ENCODE data around the gene NFATC1.
"Not testable (repeated sequence)": the region's sequence is repeated elsewhere in the genome, so short reads cannot be mapped to it uniquely, and the experiment has no call there.

The NFATC1 gene

GRCh38 chr18:79498662-79499061 lies 102.9 kb downstream of the NFATC1 start:
- no peak for DNase-seq (ENCODE audit: low spot score)
- TF ChIP-seq CTCF (IDR thresholded peaks at IDR 0.05; ENCODE audit: extremely low read depth, insufficient read depth, missing control alignments): no peak
- in situ Hi-C loops (cut with MboI; ENCODE audit: low pct_unique_long_range_greater_than_20kb, low sequenced_read_pairs, unreplicated experiment): no loop called here

GRCh38 chr18:79501006-79501405 lies 105.3 kb downstream of the NFATC1 start:
- no peak for TF ChIP-seq CTCF (IDR thresholded peaks at IDR 0.05; ENCODE audit: extremely low read depth, insufficient read depth, missing control alignments)
- no peak for DNase-seq (ENCODE audit: low spot score)
- in situ Hi-C loops (cut with MboI; ENCODE audit: low pct_unique_long_range_greater_than_20kb, low sequenced_read_pairs, unreplicated experiment): no loop called here

- no peak for TF ChIP-seq CTCF (IDR thresholded peaks at IDR 0.05; ENCODE audit: extremely low read depth, insufficient read depth, missing control alignments)
- in situ Hi-C loops (cut with MboI; ENCODE audit: low pct_unique_long_range_greater_than_20kb, low sequenced_read_pairs, unreplicated experiment): no loop called here
- no peak for DNase-seq (ENCODE audit: low spot score)
Measured at GRCh38 chr18:79502782-79503181, 107.1 kb downstream of the NFATC1 start.

- DNase-seq (ENCODE audit: low spot score): no peak
- in situ Hi-C loops (cut with MboI; ENCODE audit: low pct_unique_long_range_greater_than_20kb, low sequenced_read_pairs, unreplicated experiment): no loop called here
- TF ChIP-seq CTCF (IDR thresholded peaks at IDR 0.05; ENCODE audit: extremely low read depth, insufficient read depth, missing control alignments): no peak
Measured at GRCh38 chr18:79503406-79503805, 107.7 kb downstream of the NFATC1 start.

- DNase-seq (ENCODE audit: low spot score): no peak
- no peak for TF ChIP-seq CTCF (IDR thresholded peaks at IDR 0.05; ENCODE audit: extremely low read depth, insufficient read depth, missing control alignments)
- in situ Hi-C loops (cut with MboI; ENCODE audit: low pct_unique_long_range_greater_than_20kb, low sequenced_read_pairs, unreplicated experiment): no loop called here
Measured at GRCh38 chr18:79504034-79504433, 108.3 kb downstream of the NFATC1 start.

- in situ Hi-C loops (cut with MboI; ENCODE audit: low pct_unique_long_range_greater_than_20kb, low sequenced_read_pairs, unreplicated experiment); DNase-seq (ENCODE audit: low spot score): not testable (repeated sequence)
Measured at GRCh38 chr18:79504495-79504894, 108.8 kb downstream of the NFATC1 start.

GRCh38 chr18:79505465-79505864 lies 109.7 kb downstream of the NFATC1 start:
- in situ Hi-C loops (cut with MboI; ENCODE audit: low pct_unique_long_range_greater_than_20kb, low sequenced_read_pairs, unreplicated experiment); DNase-seq (ENCODE audit: low spot score): not testable (repeated sequence)
